Endothelial cell of hepatic sinusoid (primary cell): Measurements from ENCODE around the gene PNPLA6.

ENCODE experiments used
- in situ Hi-C: cut with HindIII; loops from 2 replicates; pipeline ENCODE4 v1.10.0; 2017; ENCODE audit warnings: low sequenced_read_pairs

The PNPLA6 gene

GRCh38 chr19:7595466-7596133 lies 60.1 kb downstream of the PNPLA6 start, which contains the start of gene CAMSAP3:
TSS of gene CAMSAP3 (plus strand) at chr19:7595863. CDS start at chr19:7596003, 140 bp downstream.
- in situ Hi-C loops, result no loop called here

GRCh38 chr19:7596211-7596937 lies 60.9 kb downstream of the PNPLA6 start:
- in situ Hi-C loops, result no loop called here

GRCh38 chr19:7597689-7598088 lies 62.2 kb downstream of the PNPLA6 start:
- in situ Hi-C loops, result no loop called here

- in situ Hi-C loops, result no loop called here
Observed at GRCh38 chr19:7598180-7598579, 62.7 kb downstream of the PNPLA6 start.

GRCh38 chr19:7600721-7601120 lies 65.2 kb downstream of the PNPLA6 start:
- in situ Hi-C loops, result no loop called here

GRCh38 chr19:7602240-7602934 lies 66.9 kb downstream of the PNPLA6 start:
- in situ Hi-C loops, result no loop called here

GRCh38 chr19:7602935-7603497 lies 67.5 kb downstream of the PNPLA6 start:
- in situ Hi-C loops, result no loop called here

GRCh38 chr19:7603919-7604318 lies 68.4 kb downstream of the PNPLA6 start:
- in situ Hi-C loops, result no loop called here

GRCh38 chr19:7605490-7606222 lies 70.1 kb downstream of the PNPLA6 start:
- in situ Hi-C loops, result loop anchor here (5.0 kb wide), 2 partner anchors 48 to 92 kb away; no protein-coding TSS in a partner anchor

GRCh38 chr19:7606289-7606688 lies 70.8 kb downstream of the PNPLA6 start:
- in situ Hi-C loops, result loop anchor here (5.0 kb wide), 2 partner anchors 49 to 91 kb away; no protein-coding TSS in a partner anchor

- in situ Hi-C loops, result loop anchor here (5.0 kb wide), 2 partner anchors 50 to 90 kb away; no protein-coding TSS in a partner anchor
Observed at GRCh38 chr19:7607212-7607873, 71.8 kb downstream of the PNPLA6 start.

- in situ Hi-C loops, result loop anchor here (5.0 kb wide), 2 partner anchors 51 to 89 kb away; no protein-coding TSS in a partner anchor
Observed at GRCh38 chr19:7607874-7608560, 72.5 kb downstream of the PNPLA6 start.

- in situ Hi-C loops, result no loop called here
Observed at GRCh38 chr19:7610491-7611240, 75.1 kb downstream of the PNPLA6 start.
